Kidney (tissue), 14 donors: ENCODE measurements around the gene FRMD1. TPM values are rescaled to one million over a fixed set of nuclear protein-coding genes. Genes with fewer than 3 reads are reported as not detected.
A peak's percentile ranks its signal among the peaks of the same experiment; 100 is the strongest.

Experiments used
- DNase-seq, 5 donors: peaks; one replicate each; pipeline ENCODE4 v3.0.0-alpha.2; 2013 to 2020
- FAIRE-seq: peaks from 2 replicates; lab custom pipeline; 2012; peaks lifted over from hg19 to GRCh38; lab: Jason Lieb, UNC
- H3K27ac ChIP-seq, 2 donors: one replicate each; pipeline ENCODE4 v1.7.0; 2013; ENCODE audit warnings: low read depth in 2 of 2, low read length in 2 of 2, inconsistent platforms in 1 of 2
- H3K27me3 ChIP-seq: one replicate; pipeline ENCODE4 v1.7.1; 2013; ENCODE audit warnings: low read length, inconsistent platforms; ENCODE audit not compliant: control insufficient read depth, insufficient read depth
- H3K36me3 ChIP-seq, 3 donors: one replicate each; pipeline versions ENCODE4 v1.7.0 to v1.7.1; 2013; ENCODE audit warnings: low read length in 3 of 3, control low read depth in 1 of 3, inconsistent platforms in 1 of 3; ENCODE audit not compliant: insufficient read depth in 3 of 3, control insufficient read depth in 2 of 3
- H3K4me1 ChIP-seq, 3 donors: one replicate each; pipeline versions ENCODE4 v1.7.0 to v1.7.1; 2013; ENCODE audit warnings: low read length in 3 of 3, inconsistent platforms in 1 of 3, low read depth in 1 of 3; ENCODE audit not compliant: control insufficient read depth in 2 of 3, insufficient read depth in 2 of 3
- H3K4me3 ChIP-seq, 3 donors: one replicate each; pipeline versions ENCODE4 v1.7.0 to v1.8.1; 2013; ENCODE audit warnings: low read length in 3 of 3, control low read depth in 1 of 3, inconsistent platforms in 1 of 3
- H3K9ac ChIP-seq, 3 donors: one replicate each; pipeline versions ENCODE4 v1.7.0 to v1.7.1; 2013; ENCODE audit warnings: low read length in 3 of 3, control low read depth in 1 of 3, inconsistent platforms in 1 of 3
- H3K9me3 ChIP-seq, 3 donors: one replicate each; pipeline versions ENCODE4 v1.7.0 to v1.7.1; 2013; ENCODE audit warnings: low read length in 3 of 3, control low read depth in 1 of 3, inconsistent platforms in 1 of 3; ENCODE audit not compliant: control insufficient read depth in 2 of 3, insufficient read depth in 1 of 3
- intact Hi-C: fragments of 100-400 bp; cut with DNase I; formaldehyde crosslinking; loops from one replicate; pipeline ENCODE4 v1.11.1; 2022
- polyA plus RNA-seq: library from polyadenylated mRNA; stranded (reverse); fragments of 350-450 nt; fragmentation: Illumina TruSeq; extraction: RNeasy Lipid Tissue Mini Kit (QIAGEN cat#74804); gene quantifications from one replicate; pipeline ENCODE4 v1.2.3, GENCODE V29; 2014; ENCODE audit warnings: low read depth, low replicate concordance; ENCODE audit not compliant: insufficient read depth
- total RNA-seq: library from RNA; stranded (reverse); fragmentation: NEBNext Ultra II Directional; extraction: Animal tissue kit (Norgen Biotek cat#: 25700); gene quantifications from one replicate; pipeline ENCODE4 v1.2.1, GENCODE V29; 2021
- TF ChIP-seq, protein P1 (sequence below): IDR thresholded peaks from 3 replicates; pipeline ENCODE4 v1.5.1; 2012; ENCODE audit warnings: mild to moderate bottlenecking, moderate library complexity, borderline replicate concordance; ENCODE audit not compliant: insufficient read depth; ENCODE audit errors: extremely low read depth
- donor health status: control.
- donor health status: control.
- donor health status: control.
- donor health status: control.
- donor health status: control.
- donor health status: DM: yes; HTN: yes; CAD: no.
- donor health status: Normal renal cell carcinoma (clear cell type).

FRMD1 gene
- total and polyA plus RNA-seq, 2 donors from 2014 or later: 1.1 to 7.5 TPM

DNA sequence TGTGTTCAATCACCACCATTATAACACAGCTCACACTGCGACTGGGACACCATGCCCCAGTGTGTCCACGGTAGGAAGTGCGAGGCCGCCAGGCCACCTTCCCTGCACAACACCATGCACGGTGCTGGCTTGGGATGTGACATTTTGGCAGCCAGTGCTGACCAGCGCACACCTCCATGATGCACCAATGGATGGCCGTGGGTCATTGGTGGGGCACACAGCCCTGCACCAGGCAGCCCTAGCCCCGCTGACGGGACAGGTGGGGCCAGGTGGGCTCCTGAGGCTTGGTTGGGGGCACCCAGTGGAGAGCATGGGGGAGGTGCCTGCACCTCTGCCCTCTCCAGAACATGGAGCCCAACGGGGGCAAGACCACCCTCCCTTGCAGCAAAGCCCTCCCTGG, 18.2 kb upstream of the FRMD1 start:
- H3K27me3 ChIP-seq: peaks cover 2% of the 10 kb centered on the region
- peak in 2 of 5 donors; percentile 35 to 60 for DNase-seq
- no peak overlapping the region for H3K4me3 ChIP-seq
- no peaks in the 10 kb centered on the region for H3K36me3 ChIP-seq
- H3K9ac ChIP-seq: no peak overlapping the region
- TF ChIP-seq, protein P1, sequence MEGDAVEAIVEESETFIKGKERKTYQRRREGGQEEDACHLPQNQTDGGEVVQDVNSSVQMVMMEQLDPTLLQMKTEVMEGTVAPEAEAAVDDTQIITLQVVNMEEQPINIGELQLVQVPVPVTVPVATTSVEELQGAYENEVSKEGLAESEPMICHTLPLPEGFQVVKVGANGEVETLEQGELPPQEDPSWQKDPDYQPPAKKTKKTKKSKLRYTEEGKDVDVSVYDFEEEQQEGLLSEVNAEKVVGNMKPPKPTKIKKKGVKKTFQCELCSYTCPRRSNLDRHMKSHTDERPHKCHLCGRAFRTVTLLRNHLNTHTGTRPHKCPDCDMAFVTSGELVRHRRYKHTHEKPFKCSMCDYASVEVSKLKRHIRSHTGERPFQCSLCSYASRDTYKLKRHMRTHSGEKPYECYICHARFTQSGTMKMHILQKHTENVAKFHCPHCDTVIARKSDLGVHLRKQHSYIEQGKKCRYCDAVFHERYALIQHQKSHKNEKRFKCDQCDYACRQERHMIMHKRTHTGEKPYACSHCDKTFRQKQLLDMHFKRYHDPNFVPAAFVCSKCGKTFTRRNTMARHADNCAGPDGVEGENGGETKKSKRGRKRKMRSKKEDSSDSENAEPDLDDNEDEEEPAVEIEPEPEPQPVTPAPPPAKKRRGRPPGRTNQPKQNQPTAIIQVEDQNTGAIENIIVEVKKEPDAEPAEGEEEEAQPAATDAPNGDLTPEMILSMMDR: no peak
- no peaks in the 10 kb centered on the region for H3K9me3 ChIP-seq
- no peak for FAIRE-seq
- H3K4me1 ChIP-seq: no peaks in the 10 kb centered on the region
- H3K27ac ChIP-seq: no peak overlapping the region
- intact Hi-C loops: no loop called here

DNA sequence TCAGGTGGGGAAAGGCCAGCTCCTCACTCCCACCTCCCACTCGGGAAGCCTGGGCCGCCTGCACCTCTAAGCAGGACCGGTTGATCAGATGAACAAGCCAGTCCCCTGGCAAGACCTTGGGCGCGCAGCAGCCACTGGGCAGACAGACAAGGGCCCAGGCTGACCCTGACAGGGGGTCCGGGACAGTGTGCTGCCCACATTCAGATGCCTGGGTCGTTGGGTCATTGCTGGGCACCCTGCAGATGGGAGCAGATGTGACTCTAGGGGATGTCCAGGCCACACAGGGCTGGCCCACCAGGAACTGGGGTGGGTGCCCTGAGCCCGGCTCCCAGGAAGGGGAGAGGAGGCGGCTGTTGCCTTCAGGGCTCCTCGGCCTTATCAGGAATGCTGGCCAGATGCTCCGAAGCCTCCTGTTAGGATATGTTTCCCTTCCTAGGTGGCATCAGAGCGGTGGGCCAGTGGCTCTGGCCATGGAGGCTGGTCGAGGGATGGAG, 17.3 kb upstream of the FRMD1 start:
- no peaks in the 10 kb centered on the region for H3K36me3 ChIP-seq
- H3K27ac ChIP-seq: no peak overlapping the region
- intact Hi-C loops: no loop called here
- H3K4me3 ChIP-seq: no peak overlapping the region
- TF ChIP-seq, protein P1: no peak
- FAIRE-seq (no peak), DNase-seq (peak in 2 of 5 donors; percentile 36 to 71)
- H3K9ac ChIP-seq: no peak overlapping the region
- no peaks in the 10 kb centered on the region for H3K9me3 ChIP-seq
- H3K4me1 ChIP-seq: no peaks in the 10 kb centered on the region
- H3K27me3 ChIP-seq: peaks cover 2% of the 10 kb centered on the region

DNA sequence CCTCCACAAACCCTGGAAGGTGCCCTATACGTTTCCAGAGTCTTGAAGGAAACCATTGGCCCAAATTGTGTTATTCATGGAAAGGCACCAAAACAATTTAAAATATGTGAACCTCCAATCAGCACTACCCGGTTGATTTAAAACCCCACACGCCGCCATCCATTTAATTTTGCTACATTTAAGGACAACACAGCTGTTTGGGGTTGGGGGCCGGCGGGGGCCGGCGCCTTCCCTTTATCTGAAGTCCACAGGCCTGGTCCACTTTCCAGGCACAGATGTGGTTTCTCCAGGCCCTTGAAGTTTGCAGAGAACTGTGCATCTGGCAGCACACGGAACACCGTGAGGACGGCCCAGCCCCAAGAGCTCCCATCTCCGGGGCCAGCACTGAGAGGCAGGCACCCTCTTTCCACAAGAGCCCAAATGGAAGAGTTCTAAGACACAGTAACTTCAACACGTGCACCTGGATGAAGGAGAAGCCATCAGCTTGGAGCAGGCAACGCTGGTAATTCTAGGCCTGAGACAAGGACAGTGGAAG, 16.8 kb upstream of the FRMD1 start:
- no peak overlapping the region for H3K9ac ChIP-seq
- no peaks in the 10 kb centered on the region for H3K9me3 ChIP-seq
- H3K27ac ChIP-seq: no peak overlapping the region
- TF ChIP-seq, protein P1: no peak
- peak in 3 of 5 donors; percentile 31 to 81 (median 45) for DNase-seq
- intact Hi-C loops: no loop called here
- H3K4me3 ChIP-seq: no peak overlapping the region
- H3K4me1 ChIP-seq: no peaks in the 10 kb centered on the region
- peaks cover 2% of the 10 kb centered on the region for H3K27me3 ChIP-seq
- FAIRE-seq: no peak
- H3K36me3 ChIP-seq: no peaks in the 10 kb centered on the region
